HEK293T (cell line): Measurements from ENCODE around the gene IL1R2.

Source experiments
- ARNT ChIP-seq: fragments of 450-650 bp; IDR thresholded peaks from 2 replicates; pipeline ENCODE4 v1.6.1; 2017; ENCODE audit warnings: mild to moderate bottlenecking
- BHLHE40 ChIP-seq: fragments of 450-650 bp; IDR thresholded peaks from 2 replicates; pipeline ENCODE4 v1.6.1; 2016; ENCODE audit warnings: mild to moderate bottlenecking, moderate library complexity, borderline replicate concordance
- CTBP1 ChIP-seq: fragments of 450-650 bp; IDR thresholded peaks from 2 replicates; pipeline ENCODE4 v1.6.1; 2016; ENCODE audit warnings: borderline replicate concordance
- ELF4 ChIP-seq: fragments of 450-650 bp; IDR thresholded peaks from 2 replicates; pipeline ENCODE4 v1.6.1; 2017; ENCODE audit warnings: antibody characterized with exemption
- FOXA1 ChIP-seq: fragments of 450-650 bp; IDR thresholded peaks from 2 replicates; pipeline ENCODE4 v1.6.1; 2016; ENCODE audit warnings: mild to moderate bottlenecking
- FOXK2 ChIP-seq: fragments of 450-650 bp; IDR thresholded peaks from 2 replicates; pipeline ENCODE4 v1.6.1; 2016; ENCODE audit warnings: mild to moderate bottlenecking
- FOXM1 ChIP-seq: fragments of 450-650 bp; IDR thresholded peaks from 2 replicates; pipeline ENCODE4 v1.6.1; 2017; ENCODE audit warnings: mild to moderate bottlenecking, borderline replicate concordance
- HDGF ChIP-seq: fragments of 450-650 bp; IDR thresholded peaks from 2 replicates; pipeline ENCODE4 v1.6.1; 2017; ENCODE audit warnings: antibody characterized with exemption, borderline replicate concordance
- L3MBTL2 ChIP-seq: fragments of 450-650 bp; conservative IDR thresholded peaks from 2 replicates; pipeline ENCODE4 v1.6.1; 2016; ENCODE audit warnings: mild to moderate bottlenecking
- LEF1 ChIP-seq: fragments of 450-650 bp; IDR thresholded peaks from 2 replicates; pipeline ENCODE4 v1.6.1; 2017; ENCODE audit warnings: mild to moderate bottlenecking, borderline replicate concordance
- SP1 ChIP-seq: fragments of 450-650 bp; IDR thresholded peaks from 2 replicates; pipeline ENCODE4 v1.6.1; 2017
- TARDBP ChIP-seq: fragments of 450-650 bp; IDR thresholded peaks from 2 replicates; pipeline ENCODE4 v1.6.1; 2016
- ZNF384 ChIP-seq: fragments of 450-650 bp; IDR thresholded peaks from 2 replicates; pipeline ENCODE4 v1.6.1; 2016

DNA sequence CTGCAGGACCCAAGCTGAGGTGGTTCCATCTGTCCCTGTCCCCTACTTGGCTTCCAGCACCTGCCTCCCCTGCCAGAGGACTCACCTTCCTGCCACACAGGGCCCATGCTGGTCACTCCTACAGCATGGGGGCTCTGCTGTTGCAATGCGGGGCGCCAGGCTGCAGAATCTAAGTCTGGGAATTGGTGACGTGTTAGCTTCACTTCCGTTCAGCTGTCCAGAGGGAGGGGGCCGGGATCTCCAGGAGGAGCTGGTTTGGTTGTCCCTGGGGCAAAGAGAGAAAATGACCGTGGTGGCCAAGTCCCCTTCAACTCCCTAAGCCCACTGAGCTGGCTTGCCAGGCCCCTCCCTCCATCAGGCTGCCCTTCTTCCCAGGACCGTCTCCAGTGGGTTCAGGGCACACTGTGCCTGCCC, 69.5 kb downstream of the IL1R2 start:
- TF ChIP-seq CTBP1 (no peak), FOXA1 (no peak), SP1 (no peak), LEF1 (no peak), BHLHE40 (no peak), TARDBP (no peak), FOXM1 (no peak), ARNT (no peak), ELF4 (no peak), HDGF (no peak), L3MBTL2 (no peak), FOXK2 (no peak), ZNF384 (no peak)
